Measurements from ENCODE around the gene HK1.

HK1 gene

DNA sequence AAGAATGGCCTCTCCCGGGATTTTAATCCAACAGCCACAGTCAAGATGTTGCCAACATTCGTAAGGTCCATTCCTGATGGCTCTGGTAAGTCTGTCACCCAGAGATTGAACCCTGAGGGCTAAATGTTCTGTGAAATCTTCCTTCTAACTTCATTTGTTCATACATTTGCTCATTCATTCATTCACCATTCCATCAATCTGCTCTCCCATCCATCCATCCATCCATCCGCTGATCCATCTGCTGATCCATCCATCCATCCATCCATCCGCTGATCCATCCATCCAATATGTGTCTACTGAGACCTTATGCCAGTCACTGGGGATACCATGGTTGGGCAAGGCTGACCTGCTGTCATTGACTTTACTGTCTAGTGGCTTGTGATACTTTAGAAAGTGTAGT, 65.6 kb downstream of the HK1 start:
- TF ChIP-seq, protein P1, sequence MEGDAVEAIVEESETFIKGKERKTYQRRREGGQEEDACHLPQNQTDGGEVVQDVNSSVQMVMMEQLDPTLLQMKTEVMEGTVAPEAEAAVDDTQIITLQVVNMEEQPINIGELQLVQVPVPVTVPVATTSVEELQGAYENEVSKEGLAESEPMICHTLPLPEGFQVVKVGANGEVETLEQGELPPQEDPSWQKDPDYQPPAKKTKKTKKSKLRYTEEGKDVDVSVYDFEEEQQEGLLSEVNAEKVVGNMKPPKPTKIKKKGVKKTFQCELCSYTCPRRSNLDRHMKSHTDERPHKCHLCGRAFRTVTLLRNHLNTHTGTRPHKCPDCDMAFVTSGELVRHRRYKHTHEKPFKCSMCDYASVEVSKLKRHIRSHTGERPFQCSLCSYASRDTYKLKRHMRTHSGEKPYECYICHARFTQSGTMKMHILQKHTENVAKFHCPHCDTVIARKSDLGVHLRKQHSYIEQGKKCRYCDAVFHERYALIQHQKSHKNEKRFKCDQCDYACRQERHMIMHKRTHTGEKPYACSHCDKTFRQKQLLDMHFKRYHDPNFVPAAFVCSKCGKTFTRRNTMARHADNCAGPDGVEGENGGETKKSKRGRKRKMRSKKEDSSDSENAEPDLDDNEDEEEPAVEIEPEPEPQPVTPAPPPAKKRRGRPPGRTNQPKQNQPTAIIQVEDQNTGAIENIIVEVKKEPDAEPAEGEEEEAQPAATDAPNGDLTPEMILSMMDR (IDR thresholded peaks at IDR 0.05; ENCODE audit: low read depth, low read length): no peak
- no peak for TF ChIP-seq EZH2phosphoT487 (IDR thresholded peaks at IDR 0.05; ENCODE audit: low read depth)
- no peak overlapping the region for H3K4me2 ChIP-seq (ENCODE audit: low read length)
- peaks cover 16% of the 10 kb centered on the region for H3K79me2 ChIP-seq (ENCODE audit: low read length)
- peaks cover 8% of the 10 kb centered on the region; the same call in 1 of the 2 replicates for H4K20me1 ChIP-seq (ENCODE audit: insufficient read depth, low read length)
- H3K9me3 ChIP-seq (ENCODE audit: insufficient read depth, low read length): no peaks in the 10 kb centered on the region
- no peak overlapping the region for H3K9ac ChIP-seq (ENCODE audit: low read length)
- peaks cover 5% of the 10 kb centered on the region for H3K36me3 ChIP-seq (replicated peaks; ENCODE audit: low read depth, low read length)
- no peak overlapping the region for H3K27ac ChIP-seq (ENCODE audit: low read length)
- H3K4me3 ChIP-seq (ENCODE audit: low read length): no peak overlapping the region
- H2AFZ ChIP-seq (ENCODE audit: low read depth, low read length): no peak overlapping the region
- H3K27me3 ChIP-seq (ENCODE audit: low read depth, low read length): no peaks in the 10 kb centered on the region
- H3K4me1 ChIP-seq (ENCODE audit: low read length): peaks cover 10% of the 10 kb centered on the region

DNA sequence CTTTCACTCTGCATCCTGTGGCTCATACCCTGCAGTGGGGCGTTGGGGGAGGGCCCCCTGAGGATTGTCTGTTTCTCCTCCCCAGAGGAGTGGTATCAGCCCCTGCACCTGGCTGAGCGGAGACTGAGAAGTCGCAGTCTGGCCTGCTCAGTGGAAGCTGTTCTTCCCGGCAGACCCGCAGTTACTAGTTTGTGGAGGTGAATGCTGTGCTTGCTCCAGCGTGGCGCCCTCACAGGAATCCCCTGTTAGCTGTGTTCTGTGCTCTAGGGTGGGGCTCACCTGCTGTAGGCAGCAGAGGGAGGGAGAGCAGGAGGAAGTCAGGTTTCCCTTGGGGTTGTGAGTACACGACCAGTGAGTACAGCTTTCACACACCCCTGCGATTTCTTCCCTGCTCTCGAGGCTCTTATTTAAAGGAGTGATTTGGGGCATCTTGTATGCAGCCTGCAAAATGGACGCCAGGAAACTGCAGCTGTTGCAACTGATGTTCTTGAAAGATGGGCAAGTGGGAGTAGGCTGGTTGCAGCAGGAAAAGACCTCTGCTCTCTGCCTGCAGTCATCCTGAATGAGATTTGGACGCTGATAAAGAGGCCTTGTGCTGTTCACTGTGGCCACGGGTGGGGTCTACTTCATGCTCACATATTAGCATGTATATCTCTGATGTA, 66.4 kb downstream of the HK1 start:
- H3K36me3 ChIP-seq (replicated peaks; ENCODE audit: low read depth, low read length): peaks cover 5% of the 10 kb centered on the region
- H3K9ac ChIP-seq (ENCODE audit: low read length): no peak overlapping the region
- H3K4me1 ChIP-seq (ENCODE audit: low read length): peaks cover 14% of the 10 kb centered on the region

DNA sequence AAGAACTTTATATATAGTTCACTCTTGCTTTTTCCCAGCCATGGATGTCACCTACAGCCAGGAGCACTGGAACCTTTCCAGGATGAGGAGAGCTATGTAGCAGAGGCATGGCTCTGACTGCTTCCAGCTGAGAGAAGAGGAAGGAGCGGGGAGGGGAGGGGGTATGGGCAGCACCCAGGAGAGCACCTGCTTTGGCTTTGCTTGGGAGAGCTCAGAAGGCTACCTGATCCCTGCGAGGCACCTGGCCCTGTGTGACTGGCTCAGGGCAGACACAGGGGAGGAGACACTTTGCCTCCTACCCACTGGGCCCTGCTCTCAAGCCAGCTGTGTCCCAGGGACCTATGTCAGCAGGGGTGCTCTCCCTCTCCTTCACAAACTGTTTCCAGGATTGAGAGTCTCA, 67.1 kb downstream of the HK1 start:
- Histone ChIP-seq H4K20me1 (ENCODE audit: insufficient read depth, low read length) (0 out of 2 replicates have a peak, but pooled peaks cover 6% of the 10 kb centered on the region), H3K79me2 (ENCODE audit: low read length) (peaks cover 5% of the 10 kb centered on the region; the same call in 1 of the 2 replicates), H3K4me2 (ENCODE audit: low read length) (no peak overlapping the region), H2AFZ (ENCODE audit: low read depth, low read length) (no peak overlapping the region), H3K9me3 (ENCODE audit: insufficient read depth, low read length) (no peaks in the 10 kb centered on the region), H3K4me1 (ENCODE audit: low read length) (peaks cover 14% of the 10 kb centered on the region), H3K4me3 (ENCODE audit: low read length) (no peak overlapping the region), H3K27ac (ENCODE audit: low read length) (no peak overlapping the region), H3K36me3 (replicated peaks; ENCODE audit: low read depth, low read length) (peaks cover 5% of the 10 kb centered on the region), H3K27me3 (ENCODE audit: low read depth, low read length) (no peaks in the 10 kb centered on the region), H3K9ac (ENCODE audit: low read length) (no peak overlapping the region)
- TF ChIP-seq, protein P1 (IDR thresholded peaks at IDR 0.05; ENCODE audit: low read depth, low read length): no peak
- TF ChIP-seq EZH2phosphoT487 (IDR thresholded peaks at IDR 0.05; ENCODE audit: low read depth): no peak

More for the DNA sequence above, 66.4 kb downstream of the HK1 start:
- H3K79me2 ChIP-seq (ENCODE audit: low read length): peaks cover 7% of the 10 kb centered on the region
- TF ChIP-seq, protein P1 (IDR thresholded peaks at IDR 0.05; ENCODE audit: low read depth, low read length): no peak
- no peak for TF ChIP-seq EZH2phosphoT487 (IDR thresholded peaks at IDR 0.05; ENCODE audit: low read depth)
- H3K4me3 ChIP-seq (ENCODE audit: low read length): no peak overlapping the region
- no peaks in the 10 kb centered on the region for H3K27me3 ChIP-seq (ENCODE audit: low read depth, low read length)
- no peak overlapping the region for H2AFZ ChIP-seq (ENCODE audit: low read depth, low read length)
- H3K9me3 ChIP-seq (ENCODE audit: insufficient read depth, low read length): no peaks in the 10 kb centered on the region
- H3K27ac ChIP-seq (ENCODE audit: low read length): no peak overlapping the region
- H3K4me2 ChIP-seq (ENCODE audit: low read length): no peak overlapping the region
- H4K20me1 ChIP-seq (ENCODE audit: insufficient read depth, low read length): 0 out of 2 replicates have a peak, but pooled peaks cover 6% of the 10 kb centered on the region

DNA sequence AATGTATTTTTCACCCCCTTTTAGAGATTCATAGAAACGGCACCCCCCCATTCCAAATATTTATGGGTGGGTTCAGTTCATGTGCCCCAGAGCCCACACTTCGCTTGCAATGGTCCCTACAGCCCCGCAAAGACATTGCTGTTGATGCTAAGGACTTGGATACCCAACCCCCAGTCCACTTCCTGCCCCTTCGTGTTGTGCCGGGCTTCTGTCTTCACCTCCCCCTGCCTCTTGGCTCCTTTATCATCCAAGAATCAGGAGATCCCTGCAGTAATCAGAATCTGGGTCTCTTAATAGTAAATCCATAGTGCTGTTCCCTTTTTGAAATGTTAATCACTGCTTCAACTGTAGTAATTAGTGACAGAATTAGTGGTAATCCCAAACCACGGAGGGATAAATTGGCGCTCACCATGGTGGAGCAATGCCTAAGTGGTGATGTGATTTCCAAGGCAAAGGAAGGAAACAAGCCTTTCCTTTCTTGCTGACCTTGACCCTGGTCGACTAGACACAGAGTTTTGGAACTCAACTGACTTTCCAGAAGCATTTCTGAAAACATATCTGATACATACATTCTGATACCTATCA, 67.7 kb downstream of the HK1 start:
- Histone ChIP-seq H3K4me1 (ENCODE audit: low read length) (peaks cover 14% of the 10 kb centered on the region), H3K4me2 (ENCODE audit: low read length) (no peak overlapping the region), H3K9me3 (ENCODE audit: insufficient read depth, low read length) (no peaks in the 10 kb centered on the region), H3K27me3 (ENCODE audit: low read depth, low read length) (no peaks in the 10 kb centered on the region), H2AFZ (ENCODE audit: low read depth, low read length) (no peak overlapping the region), H3K4me3 (ENCODE audit: low read length) (no peak overlapping the region), H4K20me1 (ENCODE audit: insufficient read depth, low read length) (0 out of 2 replicates have a peak, but pooled peaks cover 6% of the 10 kb centered on the region), H3K9ac (ENCODE audit: low read length) (no peak overlapping the region), H3K79me2 (ENCODE audit: low read length) (no peaks in the 10 kb centered on the region; the same call in 1 of the 2 replicates), H3K36me3 (replicated peaks; ENCODE audit: low read depth, low read length) (peaks cover 5% of the 10 kb centered on the region), H3K27ac (ENCODE audit: low read length) (no peak overlapping the region)
- TF ChIP-seq EZH2phosphoT487 (IDR thresholded peaks at IDR 0.05; ENCODE audit: low read depth): no peak
- TF ChIP-seq, protein P1 (IDR thresholded peaks at IDR 0.05; ENCODE audit: low read depth, low read length): no peak
